HG02938 (cell line): ENCODE measurements around the gene NELL2.
"Not testable (repeated sequence)": the region's sequence is repeated elsewhere in the genome, so short reads cannot be mapped to it uniquely, and the experiment has no call there.

Experiments used
- ATAC-seq: cut with Tn5 transposase; IDR thresholded peaks from one replicate; pipeline ENCODE4 v1.9.1; 2021; ENCODE audit warnings: mild to moderate bottlenecking, moderate library complexity; ENCODE audit not compliant: unreplicated experiment

NELL2 gene

GRCh38 chr12:44779766-44780165, 96.3 kb downstream of the NELL2 start:
- no peak for ATAC-seq

GRCh38 chr12:44778863-44779262, 97.3 kb downstream of the NELL2 start:
- ATAC-seq = no peak

GRCh38 chr12:44777044-44777443, 99.1 kb downstream of the NELL2 start:
- ATAC-seq = no peak

GRCh38 chr12:44775901-44776300, 100.2 kb downstream of the NELL2 start:
- ATAC-seq = no peak

GRCh38 chr12:44774815-44775411, 101.2 kb downstream of the NELL2 start:
- ATAC-seq = no peak

GRCh38 chr12:44771485-44772021, 104.6 kb downstream of the NELL2 start:
- ATAC-seq = no peak

GRCh38 chr12:44765796-44766195, 110.3 kb downstream of the NELL2 start:
- no peak for ATAC-seq

- no peak for ATAC-seq
These were observed 113.1 kb downstream of the NELL2 start for GRCh38 chr12:44763021-44763420.

- no peak for ATAC-seq
These were observed 116.8 kb downstream of the NELL2 start for GRCh38 chr12:44759289-44759688.

- no peak for ATAC-seq
These were observed 125.6 kb downstream of the NELL2 start for GRCh38 chr12:44750468-44750867.

GRCh38 chr12:44749566-44749965, 126.5 kb downstream of the NELL2 start:
- ATAC-seq = no peak

GRCh38 chr12:44748950-44749468, 127.1 kb downstream of the NELL2 start:
- no peak for ATAC-seq

- ATAC-seq = not testable (repeated sequence)
These were observed 134.7 kb downstream of the NELL2 start for GRCh38 chr12:44741292-44741980.

GRCh38 chr12:44738051-44738450, 138.1 kb downstream of the NELL2 start:
- no peak for ATAC-seq

GRCh38 chr12:44728566-44728965, 147.5 kb downstream of the NELL2 start:
- ATAC-seq = no peak

- no peak for ATAC-seq
These were observed 155.8 kb downstream of the NELL2 start for GRCh38 chr12:44720265-44720664.

GRCh38 chr12:44717612-44718011, 158.5 kb downstream of the NELL2 start:
- no peak for ATAC-seq

GRCh38 chr12:44716711-44717110, 159.4 kb downstream of the NELL2 start:
- ATAC-seq = no peak

- ATAC-seq = no peak
These were observed 164.4 kb downstream of the NELL2 start for GRCh38 chr12:44711736-44712135.

GRCh38 chr12:44709166-44709565, 166.9 kb downstream of the NELL2 start:
- no peak for ATAC-seq

- ATAC-seq = no peak
These were observed 167.9 kb downstream of the NELL2 start for GRCh38 chr12:44708218-44708617.

- no peak for ATAC-seq
These were observed 172.8 kb downstream of the NELL2 start for GRCh38 chr12:44703182-44703910.
